HepG2 (cell line): ENCODE results near the gene ENPP7. TPM values are rescaled to one million over a fixed set of nuclear protein-coding genes. Genes with fewer than 3 reads are reported as not detected.

Experiments used
- ETV6 ChIP-seq: sonication (generic); formaldehyde crosslinking; conservative IDR thresholded peaks from 2 replicates; pipeline ENCODE4 v1.4.0; 2020; ENCODE audit warnings: missing genetic modification reagents
- FOXO1 ChIP-seq: sonication (generic); formaldehyde crosslinking; IDR thresholded peaks from 2 replicates; pipeline ENCODE4 v1.4.0; 2020; ENCODE audit warnings: missing genetic modification reagents
- PAF1 ChIP-seq: IDR thresholded peaks from 2 replicates; pipeline ENCODE4 v1.6.1; 2016; ENCODE audit warnings: missing genetic modification reagents, missing compliant biosample characterization
- PRDM10 ChIP-seq: sonication (generic); formaldehyde crosslinking; IDR thresholded peaks from 2 replicates; pipeline ENCODE4 v1.4.0; 2020; ENCODE audit warnings: low read depth, missing genetic modification reagents
- RAD21 ChIP-seq: fragments of 450-650 bp; formaldehyde crosslinking; IDR thresholded peaks from 2 replicates; pipeline ENCODE4 v1.5.0; 2020; ENCODE audit warnings: mild to moderate bottlenecking
- SOX13 ChIP-seq, 3 experiments: fragments of 450-650 bp in 1 of 3; sonication (generic) in 1 of 3; formaldehyde crosslinking in 1 of 3; IDR thresholded peaks in 2 of 3; conservative IDR thresholded peaks in 1 of 3; 2 replicates each; pipeline versions ENCODE4 v1.5.0 to v1.6.1; 2016 to 2020; ENCODE audit warnings: antibody characterized with exemption in 1 of 3, mild to moderate bottlenecking in 1 of 3, missing compliant biosample characterization in 1 of 3, missing genetic modification reagents in 1 of 3, moderate library complexity in 1 of 3
- TEAD2 ChIP-seq: sonication (generic); formaldehyde crosslinking; IDR thresholded peaks from 2 replicates; pipeline ENCODE4 v1.9.0; 2021; ENCODE audit warnings: missing genetic modification reagents
- ZBTB42 ChIP-seq: sonication (generic); formaldehyde crosslinking; IDR thresholded peaks from 2 replicates; pipeline ENCODE4 v1.5.0; 2020; ENCODE audit warnings: mild to moderate bottlenecking, missing genetic modification reagents
- ZNF460 ChIP-seq: sonication (generic); formaldehyde crosslinking; IDR thresholded peaks from 2 replicates; pipeline ENCODE4 v1.5.1; 2020; ENCODE audit warnings: missing genetic modification reagents, mild to moderate bottlenecking, borderline replicate concordance
- ZNF556 ChIP-seq: sonication (generic); formaldehyde crosslinking; IDR thresholded peaks from 2 replicates; pipeline ENCODE4 v1.4.0; 2020; ENCODE audit warnings: mild to moderate bottlenecking, missing genetic modification reagents, borderline replicate concordance
- polyA plus RNA-seq, 8 experiments: library from polyadenylated mRNA; depleted of rRNA in 3 of 8; stranded (reverse) in 7 of 8; unstranded in 1 of 8; fragments of >200 nt; fragmentation: Illumina TruSeq in 4 of 8; extraction: Trizol in 4 of 8; gene quantifications; 2 replicates each; pipeline versions ENCODE4 v1.2.1 to v1.2.3, GENCODE V29; 2011 to 2016; ENCODE audit warnings: low read depth in 4 of 8, missing spikeins in 1 of 8, mixed read lengths in 1 of 8; ENCODE audit not compliant: insufficient read depth in 1 of 8
- total RNA-seq, 5 experiments: library from RNA; depleted of rRNA; stranded (reverse); fragments of >200 nt; fragmentation: Illumina TruSeq; extraction: Trizol; gene quantifications; 2 replicates each; pipeline ENCODE4 v1.2.3, GENCODE V29; 2016; ENCODE audit warnings: low read depth in 1 of 5
- TF ChIP-seq, protein P1 (sequence below): sonication (generic); formaldehyde crosslinking; IDR thresholded peaks from 2 replicates; pipeline ENCODE4 v1.4.0; 2020; ENCODE audit warnings: missing genetic modification reagents, borderline replicate concordance
- TF ChIP-seq, protein P2 (sequence below): fragments of 450-650 bp; IDR thresholded peaks from 2 replicates; pipeline ENCODE4 v1.6.1; 2017; ENCODE audit warnings: mild to moderate bottlenecking
- TF ChIP-seq, protein P3 (sequence below): sonication (generic); formaldehyde crosslinking; IDR thresholded peaks from 2 replicates; pipeline ENCODE4 v1.4.0; 2020; ENCODE audit warnings: mild to moderate bottlenecking, missing genetic modification reagents

The ENPP7 gene
- total and polyA plus RNA-seq, 2 of the 13 experiments (the other 11 are each of a cell fraction or from before 2014, with no cell fraction given), result 1.1 to 2.2 TPM

DNA sequence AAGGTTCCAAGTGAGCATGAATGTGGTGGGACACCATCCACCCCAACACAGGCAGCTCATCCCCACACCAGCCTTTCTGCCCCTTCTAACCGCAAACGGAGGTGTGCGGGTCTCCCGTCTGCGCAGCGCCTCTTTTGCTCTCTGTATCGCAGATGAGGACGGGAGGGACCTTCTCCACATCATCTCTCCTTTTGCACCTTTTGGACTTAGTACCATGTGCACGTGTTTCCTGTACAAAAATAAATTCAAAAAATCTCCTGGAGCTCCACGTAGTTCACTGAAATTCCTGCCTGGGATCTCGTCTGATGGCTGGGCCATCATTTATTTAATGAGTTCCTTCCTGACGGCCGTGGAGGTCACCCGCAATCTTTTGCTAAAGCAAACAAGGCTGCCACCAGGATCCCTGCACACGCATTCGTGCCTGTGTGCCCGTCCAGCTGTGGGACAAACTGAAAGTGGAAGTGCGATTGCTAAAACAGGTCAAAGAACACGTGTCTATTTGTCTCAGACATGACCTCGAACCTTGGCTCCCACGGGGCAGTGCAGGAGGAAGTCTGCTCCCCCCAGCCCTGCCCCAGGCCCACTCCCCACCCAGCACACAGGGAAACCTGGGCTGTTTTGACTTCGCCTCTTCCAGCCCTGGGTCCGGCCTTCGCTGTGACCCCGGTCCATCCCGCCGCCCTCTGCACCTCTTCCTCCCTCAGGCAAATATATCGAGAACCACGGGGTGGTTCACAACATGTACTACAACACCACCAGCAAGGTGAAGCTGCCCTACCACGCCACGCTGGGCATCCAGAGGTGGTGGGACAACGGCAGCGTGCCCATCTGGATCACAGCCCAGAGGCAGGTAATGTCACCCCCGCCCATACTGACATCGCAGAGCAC, 2.3 kb downstream of the ENPP7 start (continued):
- TF ChIP-seq, protein P1, sequence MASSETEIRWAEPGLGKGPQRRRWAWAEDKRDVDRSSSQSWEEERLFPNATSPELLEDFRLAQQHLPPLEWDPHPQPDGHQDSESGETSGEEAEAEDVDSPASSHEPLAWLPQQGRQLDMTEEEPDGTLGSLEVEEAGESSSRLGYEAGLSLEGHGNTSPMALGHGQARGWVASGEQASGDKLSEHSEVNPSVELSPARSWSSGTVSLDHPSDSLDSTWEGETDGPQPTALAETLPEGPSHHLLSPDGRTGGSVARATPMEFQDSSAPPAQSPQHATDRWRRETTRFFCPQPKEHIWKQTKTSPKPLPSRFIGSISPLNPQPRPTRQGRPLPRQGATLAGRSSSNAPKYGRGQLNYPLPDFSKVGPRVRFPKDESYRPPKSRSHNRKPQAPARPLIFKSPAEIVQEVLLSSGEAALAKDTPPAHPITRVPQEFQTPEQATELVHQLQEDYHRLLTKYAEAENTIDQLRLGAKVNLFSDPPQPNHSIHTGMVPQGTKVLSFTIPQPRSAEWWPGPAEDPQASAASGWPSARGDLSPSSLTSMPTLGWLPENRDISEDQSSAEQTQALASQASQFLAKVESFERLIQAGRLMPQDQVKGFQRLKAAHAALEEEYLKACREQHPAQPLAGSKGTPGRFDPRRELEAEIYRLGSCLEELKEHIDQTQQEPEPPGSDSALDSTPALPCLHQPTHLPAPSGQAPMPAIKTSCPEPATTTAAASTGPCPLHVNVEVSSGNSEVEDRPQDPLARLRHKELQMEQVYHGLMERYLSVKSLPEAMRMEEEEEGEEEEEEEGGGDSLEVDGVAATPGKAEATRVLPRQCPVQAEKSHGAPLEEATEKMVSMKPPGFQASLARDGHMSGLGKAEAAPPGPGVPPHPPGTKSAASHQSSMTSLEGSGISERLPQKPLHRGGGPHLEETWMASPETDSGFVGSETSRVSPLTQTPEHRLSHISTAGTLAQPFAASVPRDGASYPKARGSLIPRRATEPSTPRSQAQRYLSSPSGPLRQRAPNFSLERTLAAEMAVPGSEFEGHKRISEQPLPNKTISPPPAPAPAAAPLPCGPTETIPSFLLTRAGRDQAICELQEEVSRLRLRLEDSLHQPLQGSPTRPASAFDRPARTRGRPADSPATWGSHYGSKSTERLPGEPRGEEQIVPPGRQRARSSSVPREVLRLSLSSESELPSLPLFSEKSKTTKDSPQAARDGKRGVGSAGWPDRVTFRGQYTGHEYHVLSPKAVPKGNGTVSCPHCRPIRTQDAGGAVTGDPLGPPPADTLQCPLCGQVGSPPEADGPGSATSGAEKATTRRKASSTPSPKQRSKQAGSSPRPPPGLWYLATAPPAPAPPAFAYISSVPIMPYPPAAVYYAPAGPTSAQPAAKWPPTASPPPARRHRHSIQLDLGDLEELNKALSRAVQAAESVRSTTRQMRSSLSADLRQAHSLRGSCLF (CRISPR knock-in tag), result no peak
- TF ChIP-seq, protein P2, sequence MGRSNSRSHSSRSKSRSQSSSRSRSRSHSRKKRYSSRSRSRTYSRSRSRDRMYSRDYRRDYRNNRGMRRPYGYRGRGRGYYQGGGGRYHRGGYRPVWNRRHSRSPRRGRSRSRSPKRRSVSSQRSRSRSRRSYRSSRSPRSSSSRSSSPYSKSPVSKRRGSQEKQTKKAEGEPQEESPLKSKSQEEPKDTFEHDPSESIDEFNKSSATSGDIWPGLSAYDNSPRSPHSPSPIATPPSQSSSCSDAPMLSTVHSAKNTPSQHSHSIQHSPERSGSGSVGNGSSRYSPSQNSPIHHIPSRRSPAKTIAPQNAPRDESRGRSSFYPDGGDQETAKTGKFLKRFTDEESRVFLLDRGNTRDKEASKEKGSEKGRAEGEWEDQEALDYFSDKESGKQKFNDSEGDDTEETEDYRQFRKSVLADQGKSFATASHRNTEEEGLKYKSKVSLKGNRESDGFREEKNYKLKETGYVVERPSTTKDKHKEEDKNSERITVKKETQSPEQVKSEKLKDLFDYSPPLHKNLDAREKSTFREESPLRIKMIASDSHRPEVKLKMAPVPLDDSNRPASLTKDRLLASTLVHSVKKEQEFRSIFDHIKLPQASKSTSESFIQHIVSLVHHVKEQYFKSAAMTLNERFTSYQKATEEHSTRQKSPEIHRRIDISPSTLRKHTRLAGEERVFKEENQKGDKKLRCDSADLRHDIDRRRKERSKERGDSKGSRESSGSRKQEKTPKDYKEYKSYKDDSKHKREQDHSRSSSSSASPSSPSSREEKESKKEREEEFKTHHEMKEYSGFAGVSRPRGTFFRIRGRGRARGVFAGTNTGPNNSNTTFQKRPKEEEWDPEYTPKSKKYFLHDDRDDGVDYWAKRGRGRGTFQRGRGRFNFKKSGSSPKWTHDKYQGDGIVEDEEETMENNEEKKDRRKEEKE, result no peak
- no peak for TF ChIP-seq ZBTB42 (CRISPR knock-in tag)
- peak; percentile 54; the same call in 1 of the 2 replicates for TF ChIP-seq FOXO1 (CRISPR knock-in tag)
- TF ChIP-seq ZNF460, result peak; percentile 27; the same call in 1 of the 2 replicates
- TF ChIP-seq RAD21 (CRISPR knock-in tag), result no peak
- TF ChIP-seq PRDM10 (CRISPR knock-in tag), result no peak
- TF ChIP-seq, protein P3, sequence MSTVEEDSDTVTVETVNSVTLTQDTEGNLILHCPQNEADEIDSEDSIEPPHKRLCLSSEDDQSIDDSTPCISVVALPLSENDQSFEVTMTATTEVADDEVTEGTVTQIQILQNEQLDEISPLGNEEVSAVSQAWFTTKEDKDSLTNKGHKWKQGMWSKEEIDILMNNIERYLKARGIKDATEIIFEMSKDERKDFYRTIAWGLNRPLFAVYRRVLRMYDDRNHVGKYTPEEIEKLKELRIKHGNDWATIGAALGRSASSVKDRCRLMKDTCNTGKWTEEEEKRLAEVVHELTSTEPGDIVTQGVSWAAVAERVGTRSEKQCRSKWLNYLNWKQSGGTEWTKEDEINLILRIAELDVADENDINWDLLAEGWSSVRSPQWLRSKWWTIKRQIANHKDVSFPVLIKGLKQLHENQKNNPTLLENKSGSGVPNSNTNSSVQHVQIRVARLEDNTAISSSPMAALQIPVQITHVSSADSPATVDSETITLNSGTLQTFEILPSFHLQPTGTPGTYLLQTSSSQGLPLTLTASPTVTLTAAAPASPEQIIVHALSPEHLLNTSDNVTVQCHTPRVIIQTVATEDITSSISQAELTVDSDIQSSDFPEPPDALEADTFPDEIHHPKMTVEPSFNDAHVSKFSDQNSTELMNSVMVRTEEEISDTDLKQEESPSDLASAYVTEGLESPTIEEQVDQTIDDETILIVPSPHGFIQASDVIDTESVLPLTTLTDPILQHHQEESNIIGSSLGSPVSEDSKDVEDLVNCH (CRISPR knock-in tag), result 0 out of 2 replicates have a peak, but pooled peaks have one; percentile 36
- TF ChIP-seq PAF1 (CRISPR knock-in tag), result no peak
- no peak for TF ChIP-seq ETV6
- TF ChIP-seq ZNF556 (CRISPR knock-in tag), result no peak
- no peak for TF ChIP-seq SOX13 (IDR thresholded peaks at IDR 0.05)
- peak in 1 of 2 experiments; percentile 21; a peak in 1 of 4 replicates for TF ChIP-seq SOX13 (CRISPR knock-in tag; conservative IDR thresholded peaks at IDR 0.05 in 1 of 2, IDR thresholded peaks at IDR 0.05 in 1 of 2)
- TF ChIP-seq TEAD2 (CRISPR knock-in tag), result no peak
